ENCODE measurements around the gene TEAD4. TPM values are rescaled to one million over a fixed set of nuclear protein-coding genes. Genes with fewer than 3 reads are reported as not detected.
A peak's percentile ranks its signal among the peaks of the same experiment; 100 is the strongest.

TEAD4 gene
- total RNA-seq, 1 experiment from 2014 or later, result 96.2 TPM

DNA sequence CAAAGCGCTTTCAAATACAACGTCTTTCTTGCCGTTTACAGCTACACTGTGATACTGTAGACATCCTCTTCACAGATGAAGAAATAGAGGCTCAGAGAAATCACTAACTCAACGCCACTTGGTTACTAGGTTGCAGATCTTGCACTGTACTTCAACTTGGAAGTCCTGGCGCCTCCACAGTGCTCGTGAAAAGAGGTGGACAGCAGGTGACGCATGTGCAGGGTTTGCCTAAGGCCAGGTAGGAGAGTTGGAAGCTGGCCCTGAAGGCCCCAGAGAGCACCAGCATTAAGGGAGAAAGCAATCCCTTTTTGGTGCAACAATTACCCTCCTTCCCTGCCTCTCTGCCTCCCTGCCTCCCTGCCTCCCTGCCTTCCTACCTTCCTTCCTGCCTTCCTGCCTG, 95.2 kb downstream of the TEAD4 start:
- BruUV-seq (replicated peaks), result no TSS peak
- POLR2A ChIA-PET, result no interaction called here

DNA sequence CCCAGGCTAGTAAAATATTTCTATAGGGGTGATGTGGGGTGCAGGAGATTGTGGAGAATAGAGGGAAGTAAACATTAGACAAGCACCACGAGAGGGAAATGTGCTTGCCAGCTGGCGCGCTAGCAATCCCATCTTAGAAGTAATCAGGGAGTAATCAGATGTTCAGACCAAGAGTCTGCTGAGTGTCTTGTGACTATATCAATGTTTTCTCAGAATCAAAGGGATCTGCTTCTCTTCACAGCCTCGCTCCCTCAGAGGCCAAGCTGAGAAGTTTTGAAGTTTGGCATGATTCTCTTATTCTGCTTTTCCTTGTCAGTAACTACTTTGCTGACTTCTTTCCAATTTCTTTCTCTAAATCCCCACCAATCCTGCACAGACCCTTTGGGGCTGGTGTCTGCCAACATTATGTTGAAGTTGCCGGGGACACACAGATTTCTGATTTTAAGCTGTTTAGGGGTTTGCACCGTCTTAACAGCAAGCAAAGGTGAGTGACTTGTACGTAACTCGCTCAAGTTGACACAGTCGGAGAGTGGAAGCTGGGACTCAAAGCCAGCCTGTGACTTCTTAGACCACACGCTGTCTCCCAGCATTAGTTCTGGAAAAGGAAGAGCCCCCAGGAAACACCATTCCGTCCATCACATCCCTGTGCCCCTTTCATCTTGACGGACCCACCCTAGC, 96.0 kb downstream of the TEAD4 start:
- Mint-ChIP-seq H3K4me3 (ENCODE audit: unreplicated experiment) (no peak overlapping the region), H3K36me3 (ENCODE audit: insufficient read depth, unreplicated experiment) (no peaks in the 10 kb centered on the region), H3K27me3 (ENCODE audit: insufficient read depth, unreplicated experiment) (peaks cover 3% of the 10 kb centered on the region), H3K4me1 (ENCODE audit: low read depth, unreplicated experiment) (peaks cover 22% of the 10 kb centered on the region), H3K9me3 (ENCODE audit: unreplicated experiment) (no peaks in the 10 kb centered on the region), H3K27ac (ENCODE audit: unreplicated experiment) (peak overlapping the region; percentile 77)
- Histone ChIP-seq H3K36me3 (ENCODE audit: control insufficient read depth, insufficient read depth, low read length) (no peaks in the 10 kb centered on the region), H3K4me1 (peaks cover 16% of the 10 kb centered on the region), H3K9me3 (no peaks in the 10 kb centered on the region), H3K27me3 (replicated peaks; ENCODE audit: control insufficient read depth, insufficient read depth, low read length) (no peaks in the 10 kb centered on the region), H3K4me3 (ENCODE audit: low read depth, low read length) (no peak overlapping the region)
- intact Hi-C loops (cut with micrococcal nuclease; ENCODE audit: unreplicated experiment), result no loop called here
- TF ChIP-seq CTCF (IDR thresholded peaks at IDR 0.05; ENCODE audit: insufficient read depth in 1 of 2, low read depth in 1 of 2, low read length in 1 of 2, severe bottlenecking in 1 of 2, unreplicated experiment in 1 of 2), result no peak
- BruUV-seq (replicated peaks), result no TSS peak
- CTCF ChIA-PET, result interaction anchor here (0.9 to 1.2 kb wide), 2 partner anchors 14 to 18 kb away, joined by 3 to 7 read pairs; no protein-coding TSS in a partner anchor
- POLR2A ChIA-PET, result no interaction called here
- DNase-seq, result no peak

More for the DNA sequence above, 95.2 kb downstream of the TEAD4 start:
- Histone ChIP-seq H3K4me1 (peaks cover 16% of the 10 kb centered on the region), H3K36me3 (ENCODE audit: control insufficient read depth, insufficient read depth, low read length) (no peaks in the 10 kb centered on the region), H3K4me3 (ENCODE audit: low read depth, low read length) (no peak overlapping the region), H3K27me3 (replicated peaks; ENCODE audit: control insufficient read depth, insufficient read depth, low read length) (no peaks in the 10 kb centered on the region), H3K9me3 (no peaks in the 10 kb centered on the region)
- intact Hi-C loops (cut with micrococcal nuclease; ENCODE audit: unreplicated experiment), result no loop called here
- H3K4me3 Mint-ChIP-seq (ENCODE audit: unreplicated experiment), result no peak overlapping the region
- no peaks in the 10 kb centered on the region for H3K9me3 Mint-ChIP-seq (ENCODE audit: unreplicated experiment)
- no peak for TF ChIP-seq CTCF (IDR thresholded peaks at IDR 0.05; ENCODE audit: insufficient read depth in 1 of 2, low read depth in 1 of 2, low read length in 1 of 2, severe bottlenecking in 1 of 2, unreplicated experiment in 1 of 2)
- no peaks in the 10 kb centered on the region for H3K36me3 Mint-ChIP-seq (ENCODE audit: insufficient read depth, unreplicated experiment)
- H3K27ac Mint-ChIP-seq (ENCODE audit: unreplicated experiment), result peak overlapping the region; percentile 77
- CTCF ChIA-PET, result interaction anchor here (1.1 to 1.2 kb wide), 2 partner anchors 13 to 221 kb away, joined by 3 to 7 read pairs; no protein-coding TSS in a partner anchor
- peaks cover 22% of the 10 kb centered on the region for H3K4me1 Mint-ChIP-seq (ENCODE audit: low read depth, unreplicated experiment)
- no peak for DNase-seq
- no peaks in the 10 kb centered on the region for H3K27me3 Mint-ChIP-seq (ENCODE audit: insufficient read depth, unreplicated experiment)

- H3K36me3 ChIP-seq (ENCODE audit: control insufficient read depth, insufficient read depth, low read length), result no peaks in the 10 kb centered on the region
- Mint-ChIP-seq H3K4me1 (ENCODE audit: low read depth, unreplicated experiment) (peaks cover 22% of the 10 kb centered on the region), H3K36me3 (ENCODE audit: insufficient read depth, unreplicated experiment) (no peaks in the 10 kb centered on the region), H3K9me3 (ENCODE audit: unreplicated experiment) (no peaks in the 10 kb centered on the region), H3K27ac (ENCODE audit: unreplicated experiment) (peak overlapping the region; percentile 77), H3K27me3 (ENCODE audit: insufficient read depth, unreplicated experiment) (peaks cover 3% of the 10 kb centered on the region), H3K4me3 (ENCODE audit: unreplicated experiment) (no peak overlapping the region)
- intact Hi-C loops (cut with micrococcal nuclease; ENCODE audit: unreplicated experiment), result no loop called here
- no TSS peak for BruUV-seq (replicated peaks)
- CTCF ChIA-PET, result interaction anchor here (0.9 kb wide), 1 partner anchor 17 kb away, joined by 3 read pairs; no protein-coding TSS in a partner anchor
- no peak for TF ChIP-seq CTCF (IDR thresholded peaks at IDR 0.05; ENCODE audit: insufficient read depth in 1 of 2, low read depth in 1 of 2, low read length in 1 of 2, severe bottlenecking in 1 of 2, unreplicated experiment in 1 of 2)
- H3K4me3 ChIP-seq (ENCODE audit: low read depth, low read length), result no peak overlapping the region
- H3K27me3 ChIP-seq (replicated peaks; ENCODE audit: control insufficient read depth, insufficient read depth, low read length), result no peaks in the 10 kb centered on the region
- peak; percentile 58 to 78 for DNase-seq
- peaks cover 16% of the 10 kb centered on the region for H3K4me1 ChIP-seq
- POLR2A ChIA-PET, result no interaction called here
- H3K9me3 ChIP-seq, result no peaks in the 10 kb centered on the region
These were observed 96.7 kb downstream of the TEAD4 start for GRCh38 chr12:3055704-3056467.
